GM12878 (cell line): ENCODE measurements around the gene C10orf90. TPM values are rescaled to one million over a fixed set of nuclear protein-coding genes. Genes with fewer than 3 reads are reported as not detected.

Experiments
- ATAC-seq: fragments of 200-7000 bp; cut with Tn5 transposase; 3 replicates; pipeline ENCODE4 v1.9.1; 2020; ENCODE audit warnings: mild to moderate bottlenecking, moderate library complexity
- BruUV-seq: library from RNA; stranded (reverse); fragments of 400-500 nt; replicated peaks from 2 replicates; lab custom pipeline; 2021; lab: Mats Ljungman, UMichigan
- CTCF ChIA-PET: fragments of 300-600 bp; sonication (Branson Sonifier 250); formaldehyde crosslinking; extraction: SDS; loops from one replicate; lab custom pipeline; 2021; ENCODE audit warnings: inconsistent platforms; lab: Yijun Ruan, JAX
- POLR2A ChIA-PET: fragments of 350-600 bp; formaldehyde crosslinking; extraction: SDS; loops from one replicate; lab custom pipeline; 2021; ENCODE audit warnings: inconsistent platforms; lab: Charles Lee
- RAD21 ChIA-PET: fragments of 300-600 bp; sonication (Branson Sonifier 250); formaldehyde crosslinking; loops from one replicate; lab custom pipeline; 2023; ENCODE audit warnings: antibody characterized with exemption; ENCODE audit not compliant: unreplicated experiment; lab: Charles Lee
- SMC1A ChIA-PET: fragments of 300-600 bp; sonication (Branson Sonifier 250); formaldehyde crosslinking; loops from one replicate; lab custom pipeline; 2023; ENCODE audit not compliant: unreplicated experiment, uncharacterized antibody; lab: Charles Lee
- DNase-seq: peaks from one replicate; pipeline ENCODE4 v3.0.0-alpha.2; 2011; ENCODE audit warnings: low read depth, low spot score
- FAIRE-seq: peaks from 3 replicates; lab custom pipeline; 2011; peaks lifted over from hg19 to GRCh38; lab: Jason Lieb, UNC
- H2AFZ ChIP-seq: 2 replicates; pipeline ENCODE4 v1.6.0; 2011; ENCODE audit warnings: low read depth, low read length, control low read depth; ENCODE audit not compliant: control insufficient read depth
- H3K27ac ChIP-seq: 2 replicates; pipeline ENCODE4 v1.5.1; 2011; ENCODE audit warnings: control low read depth; ENCODE audit not compliant: control insufficient read depth, insufficient read depth
- H3K27me3 ChIP-seq, 2 experiments: replicated peaks in 1 of 2; 2 replicates each; pipeline versions ENCODE4 v1.6.0 to v1.6.1; 2011; ENCODE audit warnings: low read length in 1 of 2; ENCODE audit not compliant: control insufficient read depth in 2 of 2, insufficient read depth in 2 of 2
- H3K36me3 ChIP-seq, 2 experiments: 2 replicates each; pipeline ENCODE4 v1.5.1; 2011; ENCODE audit warnings: low read length in 1 of 2; ENCODE audit not compliant: control insufficient read depth in 2 of 2, insufficient read depth in 2 of 2
- H3K4me1 ChIP-seq: 2 replicates; pipeline ENCODE4 v1.6.1; 2011; ENCODE audit warnings: mild to moderate bottlenecking, low read length, moderate library complexity, mixed read lengths; ENCODE audit not compliant: control insufficient read depth, insufficient read depth
- H3K4me2 ChIP-seq: 2 replicates; pipeline ENCODE4 v1.6.0; 2011; ENCODE audit warnings: control low read depth; ENCODE audit not compliant: control insufficient read depth, insufficient read depth
- H3K4me3 ChIP-seq: fragments of 200-600 bp; sonication (generic); 2 replicates; pipeline ENCODE4 v1.5.1; 2016
- H3K79me2 ChIP-seq: 2 replicates; pipeline ENCODE4 v1.6.0; 2011; ENCODE audit warnings: low read length; ENCODE audit not compliant: control insufficient read depth, insufficient read depth
- H3K9ac ChIP-seq: 2 replicates; pipeline ENCODE4 v1.8.0; 2011; ENCODE audit warnings: low read length, control low read depth, mixed read lengths; ENCODE audit not compliant: control insufficient read depth, insufficient read depth
- H3K9me3 ChIP-seq: replicated peaks from 3 replicates; pipeline ENCODE4 v1.5.1; 2011; ENCODE audit warnings: mild to moderate bottlenecking, low read length; ENCODE audit not compliant: control insufficient read depth, insufficient read depth
- H4K20me1 ChIP-seq: 2 replicates; pipeline ENCODE4 v1.6.0; 2011; ENCODE audit not compliant: control insufficient read depth, insufficient read depth
- BRCA1 ChIP-seq: IDR thresholded peaks from 2 replicates; pipeline ENCODE4 v1.6.1; 2011; ENCODE audit warnings: low read depth, low read length, improper control_type of control experiment
- CTCF ChIP-seq, 3 experiments: IDR thresholded peaks in 2 of 3; conservative IDR thresholded peaks in 1 of 3; 2 replicates each; pipeline ENCODE4 v1.5.1; 2011; ENCODE audit warnings: low read depth in 3 of 3, low read length in 3 of 3, mild to moderate bottlenecking in 3 of 3, control low read depth in 2 of 3, moderate library complexity in 2 of 3, inconsistent platforms in 1 of 3, mixed read lengths in 1 of 3; ENCODE audit not compliant: control insufficient read depth in 2 of 3, insufficient read depth in 1 of 3; ENCODE audit errors: extremely low read depth in 1 of 3
- EZH2 ChIP-seq: IDR thresholded peaks from 2 replicates; pipeline ENCODE4 v1.6.1; 2012; ENCODE audit warnings: low read depth, mild to moderate bottlenecking, control low read depth, inconsistent platforms, low read length, borderline replicate concordance; ENCODE audit not compliant: control insufficient read depth
- MLLT1 ChIP-seq: fragments of 450-650 bp; IDR thresholded peaks from 2 replicates; pipeline ENCODE4 v1.6.1; 2016; ENCODE audit warnings: mild to moderate bottlenecking
- NR2F1 ChIP-seq: fragments of 450-650 bp; conservative IDR thresholded peaks from 2 replicates; pipeline ENCODE4 v1.6.1; 2017; ENCODE audit warnings: mild to moderate bottlenecking
- SUZ12 ChIP-seq: fragments of 200-600 bp; sonication (generic); IDR thresholded peaks from one replicate; pipeline ENCODE4 v1.6.1; 2018; ENCODE audit warnings: antibody characterized with exemption, mild to moderate bottlenecking; ENCODE audit not compliant: unreplicated experiment
- ZBTB4 ChIP-seq: fragments of 450-650 bp; formaldehyde crosslinking; IDR thresholded peaks from 2 replicates; pipeline ENCODE4 v1.4.0; 2022; ENCODE audit warnings: mild to moderate bottlenecking, moderate library complexity
- WGBS: methylation state at CpG from one replicate; pipeline ENCODE4 v1.1.6; 2016; ENCODE audit warnings: low lambda C conversion rate; ENCODE audit not compliant: insufficient replicate concordance, insufficient coverage; ENCODE audit errors: missing lambda C conversion rate; 5-methylcytosine and 5-hydroxymethylcytosine counted together
- in situ Hi-C: fragments of 300-500 bp; cut with MboI; formaldehyde crosslinking; loops from 9 replicates; pipeline ENCODE4 v1.14.3; 2018; ENCODE audit warnings: mixed read lengths
- intact Hi-C: fragments of 100-400 bp; cut with micrococcal nuclease; formaldehyde crosslinking; loops from one replicate; pipeline ENCODE4 v1.14.2; 2022; ENCODE audit not compliant: unreplicated experiment
- polyA plus RNA-seq, 11 experiments: library from polyadenylated mRNA; depleted of rRNA in 4 of 11; unstranded in 6 of 11; stranded (reverse) in 5 of 11; fragments of >200 nt; fragmentation: Nextera tagmentation in 4 of 11; fragmentation: Illumina TruSeq in 1 of 11; extraction: Ambion mirVana in 4 of 11; extraction: Trizol in 1 of 11; gene quantifications; 1 replicate in 1 of 11; 2 replicates in 10 of 11; pipeline versions ENCODE4 v1.2.1 to v1.2.3, GENCODE V29; 2011 to 2016; ENCODE audit warnings: inconsistent platforms in 2 of 11, missing spikeins in 2 of 11, low read depth in 1 of 11
- total RNA-seq, 4 experiments: library from RNA; depleted of rRNA in 3 of 4; stranded (reverse); fragments of >200 nt in 3 of 4; fragmentation: Illumina TruSeq in 1 of 4; extraction: Trizol in 1 of 4; gene quantifications; 2 replicates each; pipeline versions ENCODE4 v1.2.1 to v1.2.3, GENCODE V29; 2013 to 2021

The C10orf90 gene
- total and polyA plus RNA-seq, 10 of the 15 experiments (the other 5 are each of a cell fraction or from before 2014, with no cell fraction given), result 0.04 TPM; not detected in 9

- TF ChIP-seq BRCA1 (no peak), EZH2 (no peak), CTCF (IDR thresholded peaks at IDR 0.05 in 2 of 3, conservative IDR thresholded peaks at IDR 0.05 in 1 of 3; ENCODE audit: control insufficient read depth in 2 of 3, extremely low read depth in 1 of 3, insufficient read depth in 1 of 3, low read depth in 3 of 3, low read length in 3 of 3) (no peak), ZBTB4 (CRISPR knock-in tag) (no peak), NR2F1 (no peak), SUZ12 (no peak), MLLT1 (no peak)
- BruUV-seq, result no TSS peak
- H2AFZ ChIP-seq, result no peak overlapping the region
- FAIRE-seq (no peak), ATAC-seq (no peak), DNase-seq (no peak)
- H4K20me1 ChIP-seq, result no peaks in the 10 kb centered on the region
- ChIA-PET CTCF (no interaction called here), RAD21 (no interaction called here), POLR2A (no interaction called here), SMC1A (no interaction called here)
- H3K4me2 ChIP-seq, result no peak overlapping the region
- in situ Hi-C loops, result no loop called here
- H3K79me2 ChIP-seq, result no peaks in the 10 kb centered on the region
- H3K4me3 ChIP-seq, result no peak overlapping the region
- no peaks in the 10 kb centered on the region for H3K4me1 ChIP-seq
- no peak overlapping the region for H3K9ac ChIP-seq
- no peaks in the 10 kb centered on the region for H3K27me3 ChIP-seq
- intact Hi-C loops, result no loop called here
- no peak overlapping the region for H3K27ac ChIP-seq
- WGBS, result 14% methylated on average over 3 of the region's 3 CpGs
- H3K9me3 ChIP-seq, result no peaks in the 10 kb centered on the region
- H3K36me3 ChIP-seq, result no peaks in the 10 kb centered on the region
Observed at GRCh38 chr10:126563361-126563760, 107.1 kb downstream of the C10orf90 start.
